HL-60/S4 treated with retinoic acid at 250 ng/mL for 4 days and 3 days (cell line): ENCODE data around the gene WDR36.
"Not testable (repeated sequence)": the region's sequence is repeated elsewhere in the genome, so short reads cannot be mapped to it uniquely, and the experiment has no call there.

Source experiments
- in situ Hi-C: fragments of 300-500 bp; cut with MboI; formaldehyde crosslinking; loops from 2 replicates; pipeline ENCODE4 v1.7.0; 2022; ENCODE audit warnings: low sequenced_read_pairs

Gene WDR36

DNA sequence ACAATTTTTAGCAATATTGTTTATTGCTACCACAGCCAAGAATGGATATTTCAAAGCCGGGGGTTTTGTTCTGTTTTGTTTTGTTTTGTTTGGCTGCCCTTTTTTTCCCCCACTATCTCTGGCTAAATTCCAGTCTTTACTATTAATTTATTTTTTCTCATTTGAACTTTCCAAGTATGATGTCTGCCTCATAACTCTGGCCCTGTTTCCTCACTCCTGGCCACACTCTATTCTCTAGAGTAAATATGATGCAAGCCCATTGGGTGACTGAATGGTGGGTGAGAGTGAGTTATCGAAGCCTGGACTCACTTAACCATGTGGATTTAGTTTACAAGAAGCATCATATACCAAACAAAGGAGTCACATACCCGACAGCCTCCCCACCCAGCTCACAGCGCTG, 41.9 kb downstream of the WDR36 start:
- in situ Hi-C loops = no loop called here

DNA sequence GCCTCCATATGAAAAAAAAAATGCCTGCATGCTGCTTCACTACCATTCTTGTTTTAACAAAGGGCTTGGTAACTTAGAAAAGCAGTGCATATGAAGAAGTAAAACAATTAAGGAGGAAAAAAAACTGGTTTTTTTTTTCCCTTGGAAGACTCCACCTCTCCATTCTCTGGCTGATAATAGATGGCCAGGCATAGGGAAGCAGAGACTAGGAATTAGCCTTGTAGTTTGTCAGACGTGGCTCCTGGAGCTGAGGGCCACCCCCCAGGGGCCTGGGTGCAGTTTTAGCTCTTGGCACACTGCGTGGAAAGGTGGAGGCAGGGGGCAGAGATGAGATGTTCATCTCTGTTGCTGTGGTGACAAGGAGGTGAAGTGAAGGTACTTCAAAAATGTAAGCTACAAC, 42.7 kb downstream of the WDR36 start:
- in situ Hi-C loops = no loop called here

DNA sequence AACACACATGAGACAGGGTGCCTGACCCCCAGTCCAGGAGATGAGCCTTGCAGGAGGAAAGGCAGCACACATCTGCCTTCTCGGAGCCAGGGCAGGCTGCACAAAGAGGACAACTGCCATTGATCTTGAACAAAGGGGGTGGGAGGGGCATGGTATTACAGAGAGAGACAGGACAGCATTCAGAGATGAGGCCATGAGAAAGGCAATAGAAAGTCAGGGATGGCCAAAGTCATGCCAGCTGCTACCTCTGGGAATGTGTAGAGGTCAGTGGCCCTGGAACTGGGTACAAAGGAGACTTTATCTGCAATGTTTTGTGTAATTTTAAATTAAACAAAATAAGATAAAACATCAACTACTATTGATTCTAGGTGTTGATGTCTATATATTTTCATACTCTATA, 43.2 kb downstream of the WDR36 start:
- in situ Hi-C loops = no loop called here

DNA sequence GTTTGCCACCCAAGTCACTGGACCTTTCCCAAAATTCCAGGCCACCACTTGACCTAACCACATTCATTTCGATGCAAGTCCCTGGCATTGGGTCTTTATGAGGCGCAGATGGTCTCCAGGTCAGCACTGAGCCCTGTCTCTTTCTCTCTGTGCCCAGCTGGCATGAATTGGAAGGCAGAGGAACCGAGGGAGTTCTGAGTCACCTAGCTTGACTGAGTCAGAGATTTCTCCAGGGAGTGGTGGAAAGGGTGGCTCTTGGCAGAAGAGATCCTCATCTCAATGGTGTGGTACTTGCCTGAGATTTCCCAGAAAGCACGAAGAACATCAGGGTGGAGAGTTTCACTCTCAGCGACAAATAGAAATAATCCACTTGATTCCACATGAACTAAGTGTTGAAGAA, 43.8 kb downstream of the WDR36 start:
- in situ Hi-C loops = no loop called here

DNA sequence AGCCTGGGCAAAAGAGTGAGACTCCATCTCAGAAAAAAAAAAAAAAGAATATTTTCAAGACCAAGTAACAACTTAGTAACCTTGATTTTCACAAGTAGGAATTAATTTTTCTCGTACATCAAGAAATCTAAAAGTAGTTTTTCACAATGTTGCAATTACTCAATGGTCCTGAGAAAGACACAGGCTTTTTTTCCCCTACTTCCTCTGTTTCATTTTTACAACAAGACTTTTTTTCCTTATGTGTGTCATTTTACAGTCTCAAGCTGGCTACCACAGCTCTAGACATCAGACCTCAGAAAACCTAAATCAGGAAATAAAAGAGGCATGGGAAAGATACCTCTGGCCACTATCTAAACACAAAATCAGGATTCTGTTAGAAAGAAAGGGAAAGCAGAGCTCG, 45.9 kb downstream of the WDR36 start:
- in situ Hi-C loops = no loop called here

DNA sequence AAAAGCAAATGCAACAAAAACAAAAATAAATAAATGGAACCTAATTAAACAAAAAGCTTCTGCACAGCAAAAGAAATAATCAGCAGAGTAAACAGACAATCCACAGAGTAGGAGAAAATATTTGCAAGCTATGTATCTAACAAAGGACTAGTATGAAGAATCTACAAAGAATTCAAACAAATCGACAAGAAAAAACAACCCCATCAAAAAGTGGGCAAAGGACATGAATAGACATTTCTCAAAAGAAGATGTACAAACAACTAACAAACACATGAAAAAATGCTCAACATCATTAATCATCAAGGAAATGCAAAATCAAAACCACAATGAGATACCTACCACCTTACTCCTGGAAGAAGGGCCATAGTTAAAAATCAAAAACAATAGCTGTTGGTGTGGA, 49.3 kb downstream of the WDR36 start:
- in situ Hi-C loops = not testable (repeated sequence)

- in situ Hi-C loops = no loop called here
Measured at GRCh38 chr5:111142932-111143331, 50.8 kb downstream of the WDR36 start.

DNA sequence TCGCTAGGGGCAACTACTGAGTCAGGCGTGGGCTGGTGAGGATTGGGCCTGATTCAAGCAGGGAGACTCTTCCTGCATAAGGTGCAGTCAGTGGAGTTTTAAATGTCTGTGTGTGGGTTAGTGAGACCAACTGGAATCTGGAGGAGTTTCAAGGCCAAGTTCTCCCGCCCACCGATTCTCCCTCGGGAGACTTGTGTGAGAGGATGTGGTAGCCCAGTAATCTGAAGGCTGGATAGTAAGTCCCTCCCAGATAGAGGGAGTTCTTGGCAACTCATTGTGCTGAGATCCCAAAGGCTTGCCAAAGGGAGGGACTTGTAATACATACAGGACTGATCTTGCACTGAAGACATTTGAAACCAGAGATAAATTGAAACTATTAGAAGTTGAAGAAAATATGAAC, 51.8 kb downstream of the WDR36 start:
- in situ Hi-C loops = no loop called here

- in situ Hi-C loops = no loop called here
Measured at GRCh38 chr5:111144352-111144930, 52.3 kb downstream of the WDR36 start.

GRCh38 chr5:111146053-111146452, 53.9 kb downstream of the WDR36 start:
- in situ Hi-C loops = no loop called here

GRCh38 chr5:111147502-111147901, 55.4 kb downstream of the WDR36 start:
- in situ Hi-C loops = no loop called here

- in situ Hi-C loops = no loop called here
Measured at GRCh38 chr5:111151998-111152397, 59.9 kb downstream of the WDR36 start.

DNA sequence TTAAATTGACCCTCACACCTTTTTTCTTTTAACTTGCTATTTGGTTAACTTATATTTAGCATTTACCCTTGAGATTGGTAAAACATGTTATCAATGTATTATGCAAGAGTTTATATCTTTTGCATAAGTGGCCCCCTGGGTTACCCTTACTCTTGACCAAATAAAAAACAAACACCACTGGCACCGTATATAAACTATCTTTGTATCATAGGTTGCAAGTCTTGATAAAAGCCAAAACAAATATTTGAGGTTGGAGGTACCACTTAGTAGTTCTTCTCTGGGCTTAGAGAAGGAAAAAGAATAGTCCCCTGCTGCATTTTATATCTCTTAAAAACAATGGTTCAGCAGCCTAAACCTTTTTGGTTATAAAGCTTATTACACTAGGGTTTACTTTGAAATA, 61.3 kb downstream of the WDR36 start:
- in situ Hi-C loops = no loop called here

DNA sequence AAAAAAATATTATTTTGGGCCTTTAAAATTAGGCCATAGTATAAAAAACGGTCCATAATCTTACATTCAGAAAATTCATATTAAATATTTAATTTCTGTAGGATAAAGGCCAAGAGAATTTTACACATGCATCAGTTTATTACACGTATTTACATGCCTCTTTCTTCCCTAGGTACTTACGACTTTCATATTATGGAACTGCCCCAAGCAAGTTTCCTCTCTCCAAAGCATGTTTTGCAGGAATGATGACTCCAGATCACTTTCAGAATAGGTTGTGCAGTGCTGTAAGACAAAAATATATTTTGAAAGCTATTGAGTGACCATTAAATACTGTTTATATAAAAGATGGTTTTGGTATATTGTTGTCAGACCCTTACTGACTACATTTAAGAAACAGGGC, 61.8 kb downstream of the WDR36 start:
- in situ Hi-C loops = no loop called here

GRCh38 chr5:111158105-111158744, 66.1 kb downstream of the WDR36 start:
- in situ Hi-C loops = no loop called here

DNA sequence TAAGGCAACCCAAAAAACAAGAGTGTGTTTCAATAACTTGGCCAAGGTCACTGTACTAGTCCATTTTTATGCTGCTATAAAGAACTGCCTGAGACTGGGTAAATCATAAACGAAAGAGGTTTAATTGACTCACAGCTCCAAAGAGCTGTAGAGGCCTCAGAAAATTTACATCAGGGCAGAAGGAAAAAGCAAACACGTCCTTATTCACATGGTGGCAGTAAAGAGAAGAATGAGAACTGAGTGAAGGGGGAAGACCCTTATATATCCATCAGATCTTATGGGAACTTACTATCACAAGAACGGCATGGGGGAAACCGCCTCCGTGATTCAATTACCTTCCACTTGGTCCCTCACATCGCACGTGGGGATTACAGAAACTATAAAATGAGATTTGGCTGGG, 67.7 kb downstream of the WDR36 start:
- in situ Hi-C loops = no loop called here

- in situ Hi-C loops = no loop called here
Measured at GRCh38 chr5:111163000-111163399, 70.9 kb downstream of the WDR36 start.

DNA sequence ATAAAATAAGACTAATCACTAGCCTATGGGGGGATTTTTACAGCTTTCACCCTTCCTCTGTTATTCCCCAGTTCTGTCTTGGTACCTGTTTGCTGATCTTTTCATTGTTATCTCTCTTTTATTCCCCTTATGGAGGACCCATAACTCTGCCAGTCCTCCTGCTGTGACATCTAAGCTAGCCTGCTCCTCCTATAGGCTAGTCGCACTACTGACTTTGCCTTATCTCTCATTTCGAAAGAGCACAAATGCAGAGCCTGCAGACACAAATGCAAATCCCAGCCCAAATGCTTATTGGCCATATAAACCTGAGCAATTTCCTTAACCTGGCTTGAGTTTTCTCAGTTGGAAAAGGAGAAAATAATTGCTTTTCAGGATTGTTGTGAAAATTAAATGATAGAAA, 72.9 kb downstream of the WDR36 start:
- in situ Hi-C loops = no loop called here

- in situ Hi-C loops = no loop called here
Measured at GRCh38 chr5:111167551-111167950, 75.4 kb downstream of the WDR36 start.

- in situ Hi-C loops = no loop called here
Measured at GRCh38 chr5:111168608-111169007, 76.5 kb downstream of the WDR36 start.

GRCh38 chr5:111169269-111169668, 77.1 kb downstream of the WDR36 start:
- in situ Hi-C loops = no loop called here

- in situ Hi-C loops = no loop called here
Measured at GRCh38 chr5:111170279-111170678, 78.1 kb downstream of the WDR36 start.

GRCh38 chr5:111172504-111172903, 80.4 kb downstream of the WDR36 start:
- in situ Hi-C loops = no loop called here
